Upper lobe of left lung (tissue), 4 donors: ENCODE data around the gene PRCC.

Experiments
- CTCF ChIP-seq, 6 experiments: fragments of 450-650 bp in 4 of 6; fragments of 200-600 bp in 2 of 6; sonication (generic) in 2 of 6; IDR thresholded peaks; one replicate each; pipeline ENCODE4 v1.5.1; 2016 to 2019; ENCODE audit warnings: antibody characterized with exemption in 6 of 6
- POLR2A ChIP-seq, 4 donors: fragments of 450-650 bp; IDR thresholded peaks; one replicate each; pipeline ENCODE4 v1.5.1; 2016 to 2017; ENCODE audit warnings: antibody characterized with exemption in 4 of 4, mild to moderate bottlenecking in 2 of 4
- POLR2AphosphoS5 ChIP-seq, 2 donors: sonication (generic); formaldehyde crosslinking; IDR thresholded peaks; one replicate each; pipeline ENCODE4 v1.5.1; 2017; ENCODE audit warnings: antibody characterized with exemption in 2 of 2

GRCh38 chr1:156727926-156728598 lies 39.3 kb upstream of the PRCC start, which contains the start of gene METTL25B:
- TF ChIP-seq CTCF (IDR thresholded peaks at IDR 0.05) (no peak), POLR2A (IDR thresholded peaks at IDR 0.05) (peak in 2 of 4 donors; percentile 34 to 68), POLR2AphosphoS5 (IDR thresholded peaks at IDR 0.05) (peak in 1 of 2 donors; percentile 50)
